ENCODE results near the gene OR4F6. TPM values are rescaled to one million over a fixed set of nuclear protein-coding genes. Genes with fewer than 3 reads are reported as not detected.

OR4F6 gene
- total RNA-seq, 1 donor = not detected

GRCh38 chr15:101803676-101804075 is 367 bp downstream of the OR4F6 start:
- DNase-seq (ENCODE audit: low read depth) = no peak
- TF ChIP-seq, protein P1, sequence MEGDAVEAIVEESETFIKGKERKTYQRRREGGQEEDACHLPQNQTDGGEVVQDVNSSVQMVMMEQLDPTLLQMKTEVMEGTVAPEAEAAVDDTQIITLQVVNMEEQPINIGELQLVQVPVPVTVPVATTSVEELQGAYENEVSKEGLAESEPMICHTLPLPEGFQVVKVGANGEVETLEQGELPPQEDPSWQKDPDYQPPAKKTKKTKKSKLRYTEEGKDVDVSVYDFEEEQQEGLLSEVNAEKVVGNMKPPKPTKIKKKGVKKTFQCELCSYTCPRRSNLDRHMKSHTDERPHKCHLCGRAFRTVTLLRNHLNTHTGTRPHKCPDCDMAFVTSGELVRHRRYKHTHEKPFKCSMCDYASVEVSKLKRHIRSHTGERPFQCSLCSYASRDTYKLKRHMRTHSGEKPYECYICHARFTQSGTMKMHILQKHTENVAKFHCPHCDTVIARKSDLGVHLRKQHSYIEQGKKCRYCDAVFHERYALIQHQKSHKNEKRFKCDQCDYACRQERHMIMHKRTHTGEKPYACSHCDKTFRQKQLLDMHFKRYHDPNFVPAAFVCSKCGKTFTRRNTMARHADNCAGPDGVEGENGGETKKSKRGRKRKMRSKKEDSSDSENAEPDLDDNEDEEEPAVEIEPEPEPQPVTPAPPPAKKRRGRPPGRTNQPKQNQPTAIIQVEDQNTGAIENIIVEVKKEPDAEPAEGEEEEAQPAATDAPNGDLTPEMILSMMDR (IDR thresholded peaks at IDR 0.05; ENCODE audit: insufficient read depth, low read length) = no peak
- no peak overlapping the region for H3K4me3 ChIP-seq (ENCODE audit: low read depth, low read length)

DNA sequence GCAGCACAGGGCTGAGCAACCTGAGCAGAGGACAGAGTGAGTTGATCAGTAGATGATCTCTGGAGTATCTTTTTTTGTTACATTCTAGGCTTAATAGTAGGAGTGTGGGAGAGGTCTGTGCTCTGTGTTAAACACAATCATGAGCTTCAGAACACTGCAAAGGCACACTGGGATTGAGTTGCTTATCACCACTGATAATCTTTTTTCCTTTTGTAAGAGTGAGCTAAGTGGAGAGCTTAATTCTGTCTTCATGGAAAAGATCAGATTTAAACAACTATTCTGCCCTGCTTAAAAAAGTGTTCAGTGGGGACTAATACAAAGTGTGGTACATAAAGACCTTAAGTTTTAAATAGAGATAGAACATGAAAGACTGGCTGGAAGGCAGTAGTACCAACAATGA is 1.1 kb downstream of the OR4F6 start:
- no peak for DNase-seq (ENCODE audit: low read depth)
- no peak overlapping the region for H3K4me3 ChIP-seq (ENCODE audit: low read depth, low read length)
- TF ChIP-seq, protein P1 (IDR thresholded peaks at IDR 0.05; ENCODE audit: insufficient read depth, low read length) = no peak

DNA sequence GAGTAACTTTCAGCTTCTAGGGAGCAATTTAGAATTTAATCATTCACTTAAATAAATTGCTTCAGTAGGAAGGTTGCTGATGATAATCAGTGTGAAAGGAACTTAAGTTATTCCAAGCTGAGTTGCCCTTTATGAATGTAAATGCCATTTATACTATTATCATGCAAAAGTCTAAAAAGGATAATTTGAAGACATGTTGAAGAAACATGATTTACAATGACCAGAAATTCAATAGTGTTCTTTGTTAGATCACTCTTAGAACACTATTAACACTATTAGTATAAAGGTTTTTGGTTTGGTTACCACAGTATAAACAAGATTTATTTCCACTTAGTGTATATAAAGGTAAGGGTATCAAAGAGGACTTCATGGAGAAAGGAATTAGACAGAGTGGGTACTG is 1.6 kb downstream of the OR4F6 start:
- TF ChIP-seq, protein P1 (IDR thresholded peaks at IDR 0.05; ENCODE audit: insufficient read depth, low read length) = no peak
- DNase-seq (ENCODE audit: low read depth) = no peak
- H3K4me3 ChIP-seq (ENCODE audit: low read depth, low read length) = no peak overlapping the region

DNA sequence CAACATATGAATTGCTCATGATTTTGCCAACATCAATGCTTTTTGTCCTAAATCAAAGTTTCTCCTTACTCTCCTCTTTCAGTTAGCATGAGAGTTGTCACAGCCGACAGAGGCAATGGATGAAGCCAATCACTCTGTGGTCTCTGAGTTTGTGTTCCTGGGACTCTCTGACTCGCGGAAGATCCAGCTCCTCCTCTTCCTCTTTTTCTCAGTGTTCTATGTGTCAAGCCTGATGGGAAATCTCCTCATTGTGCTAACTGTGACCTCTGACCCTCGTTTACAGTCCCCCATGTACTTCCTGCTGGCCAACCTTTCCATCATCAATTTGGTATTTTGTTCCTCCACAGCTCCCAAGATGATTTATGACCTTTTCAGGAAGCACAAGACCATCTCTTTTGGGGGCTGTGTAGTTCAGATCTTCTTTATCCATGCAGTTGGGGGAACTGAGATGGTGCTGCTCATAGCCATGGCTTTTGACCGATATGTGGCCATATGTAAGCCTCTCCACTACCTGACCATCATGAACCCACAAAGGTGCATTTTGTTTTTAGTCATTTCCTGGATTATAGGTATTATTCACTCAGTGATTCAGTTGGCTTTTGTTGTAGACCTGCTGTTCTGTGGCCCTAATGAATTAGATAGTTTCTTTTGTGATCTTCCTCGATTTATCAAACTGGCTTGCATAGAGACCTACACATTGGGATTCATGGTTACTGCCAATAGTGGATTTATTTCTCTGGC is 2.5 kb downstream of the OR4F6 start:
- H3K4me3 ChIP-seq (ENCODE audit: low read depth, low read length) = no peak overlapping the region
- TF ChIP-seq, protein P1 (IDR thresholded peaks at IDR 0.05; ENCODE audit: insufficient read depth, low read length) = no peak
- no peak for DNase-seq (ENCODE audit: low read depth)

GRCh38 chr15:101807345-101807945 is 4.1 kb downstream of the OR4F6 start:
- DNase-seq (ENCODE audit: low read depth) = peak; percentile 6
- H3K4me3 ChIP-seq (ENCODE audit: low read depth, low read length) = no peak overlapping the region
- TF ChIP-seq, protein P1 (IDR thresholded peaks at IDR 0.05; ENCODE audit: insufficient read depth, low read length) = no peak

DNA sequence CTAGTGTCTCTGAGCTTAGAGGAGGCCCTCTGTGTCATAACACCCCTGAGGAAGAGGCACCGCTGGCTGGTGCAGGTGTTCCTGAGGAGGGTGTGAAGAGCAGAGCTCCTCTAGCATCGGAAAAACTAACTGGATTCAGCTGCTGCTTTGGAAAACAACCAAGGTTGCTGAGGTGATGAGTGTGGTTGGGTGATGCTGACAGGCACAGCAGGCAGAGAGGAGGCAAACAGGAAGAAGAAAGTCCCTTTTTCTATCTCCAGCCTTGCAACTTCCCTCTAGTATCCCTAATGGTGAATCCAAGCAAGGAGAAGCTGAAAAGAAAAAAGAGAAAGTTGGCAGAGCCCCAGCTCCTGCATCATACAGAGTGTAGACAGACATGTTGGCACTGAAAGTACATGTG is 4.9 kb downstream of the OR4F6 start:
- peak; percentile 18 for DNase-seq (ENCODE audit: low read depth)
- H3K4me3 ChIP-seq (ENCODE audit: low read depth, low read length) = no peak overlapping the region
- TF ChIP-seq, protein P1 (IDR thresholded peaks at IDR 0.05; ENCODE audit: insufficient read depth, low read length) = no peak
